Measurements from ENCODE around the gene NCKAP5. TPM values are rescaled to one million over a fixed set of nuclear protein-coding genes. Genes with fewer than 3 reads are reported as not detected.

NCKAP5 gene
- total and polyA plus RNA-seq, 9 of the 15 experiments (the other 6 are each of a cell fraction or from before 2014, with no cell fraction given): not detected

GRCh38 chr2:133416146-133416545, 152.1 kb downstream of the NCKAP5 start:
- Histone ChIP-seq H3K4me1 (replicated peaks in 1 of 2; ENCODE audit: control insufficient read depth in 2 of 2, insufficient read depth in 2 of 2, low read length in 2 of 2) (no peaks in the 10 kb centered on the region), H3K27ac (ENCODE audit: extremely low read depth, low read depth, low read length) (no peak overlapping the region), H3K36me3 (ENCODE audit: control insufficient read depth, insufficient read depth, low read length) (no peaks in the 10 kb centered on the region), H3K9ac (ENCODE audit: insufficient read depth in 1 of 2, low read depth in 2 of 2, low read length in 2 of 2) (no peak overlapping the region), H3K9me1 (ENCODE audit: control insufficient read depth, insufficient read depth, low read length) (no peaks in the 10 kb centered on the region), H3K79me2 (ENCODE audit: control insufficient read depth, insufficient read depth, low read length) (no peaks in the 10 kb centered on the region), H3K9me3 (replicated peaks; ENCODE audit: control insufficient read depth, insufficient read depth, low read depth, low read length) (no peaks in the 10 kb centered on the region), H3K27me3 (ENCODE audit: control insufficient read depth in 2 of 2, insufficient read depth in 2 of 2, low read length in 2 of 2) (no peaks in the 10 kb centered on the region), H4K20me1 (replicated peaks; ENCODE audit: control insufficient read depth, insufficient read depth, low read length) (no peaks in the 10 kb centered on the region), H3K4me2 (ENCODE audit: insufficient read depth, low read length) (no peak overlapping the region), H3K4me3 (no peak overlapping the region), H2AFZ (ENCODE audit: low read depth, low read length) (no peak overlapping the region)
- no peak for TF ChIP-seq ZNF696 (CRISPR knock-in tag; conservative IDR thresholded peaks at IDR 0.05)
- TF ChIP-seq ZNF639 (CRISPR knock-in tag; conservative IDR thresholded peaks at IDR 0.05 in 1 of 2, IDR thresholded peaks at IDR 0.05 in 1 of 2): no peak
- no peak for TF ChIP-seq NBN (IDR thresholded peaks at IDR 0.05; ENCODE audit: low read depth)
- no peak for TF ChIP-seq SREBF2 (CRISPR knock-in tag; IDR thresholded peaks at IDR 0.05)
- no peak for TF ChIP-seq TBL1XR1 (IDR thresholded peaks at IDR 0.05; ENCODE audit: low read length in 2 of 2)
- no peak for TF ChIP-seq SIX5 (IDR thresholded peaks at IDR 0.05; ENCODE audit: borderline replicate concordance in 1 of 2, insufficient read depth in 1 of 2, low read depth in 1 of 2, low read length in 2 of 2)
- ATAC-seq (no peak), DNase-seq (ENCODE audit: extremely low read depth in 1 of 4, low spot score in 3 of 4) (no peak), FAIRE-seq (no peak)
- in situ Hi-C loops (cut with MboI) (no loop called here), intact Hi-C loops (cut with micrococcal nuclease) (no loop called here)
- WGBS (ENCODE audit: insufficient coverage, low coverage, missing lambda C conversion rate): 5% methylated on average over 2 of the region's 2 CpGs
- ChIA-PET POLR2A (no interaction called here), CTCF (ENCODE audit: low intra/inter-chr PET ratio) (no interaction called here)
- no TSS peak for BruUV-seq (replicated peaks)

All from K562 (cell line).